ENCODE data around the gene SCRN2.

SCRN2 gene

GRCh38 chr17:47872651-47873161 lies 31.6 kb upstream of the SCRN2 start:
- no peak overlapping the region for H3K27ac ChIP-seq
- TF ChIP-seq CTCF (IDR thresholded peaks at IDR 0.05) = no peak
- H3K9me3 ChIP-seq = no peaks in the 10 kb centered on the region
- H3K36me3 ChIP-seq = no peaks in the 10 kb centered on the region
- peaks cover 82% of the 10 kb centered on the region for H3K27me3 ChIP-seq
- no peaks in the 10 kb centered on the region for H3K4me1 ChIP-seq (ENCODE audit: control insufficient read depth in 1 of 2, insufficient read depth in 1 of 2, low read depth in 1 of 2, low read length in 1 of 2)
- H3K4me3 ChIP-seq (ENCODE audit: low read depth in 1 of 2, low read length in 1 of 2) = no peak overlapping the region

- Histone ChIP-seq H3K27ac (no peak overlapping the region), H3K36me3 (no peaks in the 10 kb centered on the region), H3K9me3 (no peaks in the 10 kb centered on the region), H3K4me1 (ENCODE audit: control insufficient read depth in 1 of 2, insufficient read depth in 1 of 2, low read depth in 1 of 2, low read length in 1 of 2) (no peaks in the 10 kb centered on the region), H3K4me3 (ENCODE audit: low read depth in 1 of 2, low read length in 1 of 2) (no peak overlapping the region), H3K27me3 (peaks cover 80% of the 10 kb centered on the region)
- no peak for TF ChIP-seq CTCF (IDR thresholded peaks at IDR 0.05)
Measured at GRCh38 chr17:47872019-47872650, 31.1 kb upstream of the SCRN2 start.

- Histone ChIP-seq H3K36me3 (no peaks in the 10 kb centered on the region), H3K27ac (no peak overlapping the region), H3K4me3 (ENCODE audit: low read depth in 1 of 2, low read length in 1 of 2) (no peak overlapping the region), H3K9me3 (no peaks in the 10 kb centered on the region), H3K4me1 (ENCODE audit: control insufficient read depth in 1 of 2, insufficient read depth in 1 of 2, low read depth in 1 of 2, low read length in 1 of 2) (no peaks in the 10 kb centered on the region), H3K27me3 (peaks cover 87% of the 10 kb centered on the region)
- TF ChIP-seq CTCF (IDR thresholded peaks at IDR 0.05) = no peak
Measured at GRCh38 chr17:47871048-47871447, 30.0 kb upstream of the SCRN2 start.

GRCh38 chr17:47870056-47870455 lies 29.0 kb upstream of the SCRN2 start:
- no peak for TF ChIP-seq CTCF (IDR thresholded peaks at IDR 0.05)
- peaks cover 87% of the 10 kb centered on the region for H3K27me3 ChIP-seq
- H3K27ac ChIP-seq = no peak overlapping the region
- H3K9me3 ChIP-seq = no peaks in the 10 kb centered on the region
- no peaks in the 10 kb centered on the region for H3K36me3 ChIP-seq
- H3K4me3 ChIP-seq (ENCODE audit: low read depth in 1 of 2, low read length in 1 of 2) = no peak overlapping the region
- no peaks in the 10 kb centered on the region for H3K4me1 ChIP-seq (ENCODE audit: control insufficient read depth in 1 of 2, insufficient read depth in 1 of 2, low read depth in 1 of 2, low read length in 1 of 2)

GRCh38 chr17:47869114-47869513 lies 28.0 kb upstream of the SCRN2 start:
- no peaks in the 10 kb centered on the region for H3K4me1 ChIP-seq (ENCODE audit: control insufficient read depth in 1 of 2, insufficient read depth in 1 of 2, low read depth in 1 of 2, low read length in 1 of 2)
- no peak for TF ChIP-seq CTCF (IDR thresholded peaks at IDR 0.05)
- H3K9me3 ChIP-seq = no peaks in the 10 kb centered on the region
- no peaks in the 10 kb centered on the region for H3K36me3 ChIP-seq
- peaks cover 88% of the 10 kb centered on the region for H3K27me3 ChIP-seq
- no peak overlapping the region for H3K4me3 ChIP-seq (ENCODE audit: low read depth in 1 of 2, low read length in 1 of 2)
- H3K27ac ChIP-seq = no peak overlapping the region
